T-helper 2 cell (primary cell): ENCODE measurements around the gene SOX5.

Source experiments
- DNase-seq, 5 experiments: peaks; one replicate each; pipeline versions ENCODE4 v3.0.0 to v3.0.0-alpha.2; 2012 to 2022

SOX5 gene

GRCh38 chr12:23585156-23585781, 364.2 kb downstream of the SOX5 start:
- DNase-seq = no peak

GRCh38 chr12:23581913-23582312, 367.6 kb downstream of the SOX5 start:
- DNase-seq = no peak

GRCh38 chr12:23579257-23579656, 370.2 kb downstream of the SOX5 start:
- no peak for DNase-seq

- no peak for DNase-seq
Observed at GRCh38 chr12:23576372-23576771, 373.1 kb downstream of the SOX5 start.

- DNase-seq = no peak
Observed at GRCh38 chr12:23569356-23569755, 380.1 kb downstream of the SOX5 start.

- DNase-seq = no peak
Observed at GRCh38 chr12:23566133-23566532, 383.3 kb downstream of the SOX5 start.

GRCh38 chr12:23564451-23565152, 384.9 kb downstream of the SOX5 start:
- DNase-seq = no peak

- no peak for DNase-seq
Observed at GRCh38 chr12:23561364-23562345, 387.8 kb downstream of the SOX5 start.

GRCh38 chr12:23560611-23561010, 388.9 kb downstream of the SOX5 start:
- DNase-seq = no peak

- DNase-seq = no peak
Observed at GRCh38 chr12:23559268-23559753, 390.2 kb downstream of the SOX5 start.

- no peak for DNase-seq
Observed at GRCh38 chr12:23556661-23557060, 392.8 kb downstream of the SOX5 start.

- DNase-seq = no peak
Observed at GRCh38 chr12:23555825-23556207, 393.7 kb downstream of the SOX5 start.

GRCh38 chr12:23555180-23555824, 394.2 kb downstream of the SOX5 start:
- DNase-seq = no peak

- DNase-seq = no peak
Observed at GRCh38 chr12:23552417-23552816, 397.1 kb downstream of the SOX5 start.

GRCh38 chr12:23550753-23551152, 398.7 kb downstream of the SOX5 start:
- DNase-seq = no peak

GRCh38 chr12:23548742-23549141, 400.7 kb downstream of the SOX5 start:
- DNase-seq = no peak

GRCh38 chr12:23546756-23547155, 402.7 kb downstream of the SOX5 start:
- no peak for DNase-seq

GRCh38 chr12:23543767-23544166, 405.7 kb downstream of the SOX5 start:
- no peak for DNase-seq

GRCh38 chr12:23542187-23542586, 407.3 kb downstream of the SOX5 start:
- DNase-seq = no peak

- DNase-seq = no peak
Observed at GRCh38 chr12:23540572-23540971, 408.9 kb downstream of the SOX5 start.

- no peak for DNase-seq
Observed at GRCh38 chr12:23536293-23536692, 413.2 kb downstream of the SOX5 start.

- no peak for DNase-seq
Observed at GRCh38 chr12:23535441-23535840, 414.0 kb downstream of the SOX5 start.

GRCh38 chr12:23534196-23534595, 415.3 kb downstream of the SOX5 start:
- DNase-seq = no peak
